Fibroblast of gingiva (primary cell): ENCODE data around the gene LARGE1.

ENCODE experiments used
- DNase-seq: peaks from one replicate; pipeline ENCODE4 v3.0.0-alpha.2; 2011; ENCODE audit warnings: low read depth

Gene LARGE1

GRCh38 chr22:33920197-33920540, at the start of gene LARGE1:
Gene LARGE1 (minus strand): TSS chr22:33920476.
- no peak for DNase-seq

GRCh38 chr22:33969045-33969444, 48.8 kb upstream of the LARGE1 start:
- DNase-seq, result no peak

GRCh38 chr22:33964121-33964520, 43.8 kb upstream of the LARGE1 start:
- no peak for DNase-seq

GRCh38 chr22:33962409-33962808, 42.1 kb upstream of the LARGE1 start:
- no peak for DNase-seq

- no peak for DNase-seq
Observed at GRCh38 chr22:33958741-33959140, 38.5 kb upstream of the LARGE1 start.

GRCh38 chr22:33957086-33957485, 36.8 kb upstream of the LARGE1 start:
- no peak for DNase-seq

GRCh38 chr22:33952776-33953175, 32.5 kb upstream of the LARGE1 start:
- DNase-seq, result no peak

- no peak for DNase-seq
Observed at GRCh38 chr22:33940741-33941140, 20.5 kb upstream of the LARGE1 start.

- DNase-seq, result no peak
Observed at GRCh38 chr22:33932997-33933396, 12.7 kb upstream of the LARGE1 start.

GRCh38 chr22:33931406-33931805, 11.1 kb upstream of the LARGE1 start:
- DNase-seq, result no peak

- DNase-seq, result no peak
Observed at GRCh38 chr22:33927752-33928151, 7.5 kb upstream of the LARGE1 start.

GRCh38 chr22:33925194-33925593, 4.9 kb upstream of the LARGE1 start:
- DNase-seq, result no peak

GRCh38 chr22:33923660-33924246, 3.5 kb upstream of the LARGE1 start:
- peak; percentile 50 for DNase-seq

- DNase-seq, result no peak
Observed at GRCh38 chr22:33923033-33923432, 2.8 kb upstream of the LARGE1 start.

GRCh38 chr22:33922349-33922681, 2.0 kb upstream of the LARGE1 start:
- DNase-seq, result peak; percentile 2

GRCh38 chr22:33921525-33922348, 1.5 kb upstream of the LARGE1 start:
- DNase-seq, result peak; percentile 32

- DNase-seq, result peak; percentile 92
Observed at GRCh38 chr22:33920927-33921524, 750 bp upstream of the LARGE1 start.

- DNase-seq, result no peak
Observed at GRCh38 chr22:33919391-33920196, 682 bp downstream of the LARGE1 start.

GRCh38 chr22:33918676-33919365, 1.5 kb downstream of the LARGE1 start:
- no peak for DNase-seq

- DNase-seq, result no peak
Observed at GRCh38 chr22:33917744-33918406, 2.4 kb downstream of the LARGE1 start.

- no peak for DNase-seq
Observed at GRCh38 chr22:33914699-33915098, 5.6 kb downstream of the LARGE1 start.

- no peak for DNase-seq
Observed at GRCh38 chr22:33914131-33914530, 6.1 kb downstream of the LARGE1 start.
